GM12892 (cell line): ENCODE results near the gene LRMDA.

ENCODE experiments used
- POLR2A ChIP-seq: IDR thresholded peaks from 2 replicates; pipeline ENCODE4 v1.6.1; 2011; ENCODE audit warnings: low read depth, low read length, control low read depth
- POLR2AphosphoS5 ChIP-seq: IDR thresholded peaks from 2 replicates; pipeline ENCODE4 v1.6.1; 2011; ENCODE audit warnings: low read depth, low read length, control low read depth
- TAF1 ChIP-seq: IDR thresholded peaks from 2 replicates; pipeline ENCODE4 v1.6.1; 2011; ENCODE audit warnings: low read depth, mild to moderate bottlenecking, control low read depth, low read length, borderline replicate concordance

DNA sequence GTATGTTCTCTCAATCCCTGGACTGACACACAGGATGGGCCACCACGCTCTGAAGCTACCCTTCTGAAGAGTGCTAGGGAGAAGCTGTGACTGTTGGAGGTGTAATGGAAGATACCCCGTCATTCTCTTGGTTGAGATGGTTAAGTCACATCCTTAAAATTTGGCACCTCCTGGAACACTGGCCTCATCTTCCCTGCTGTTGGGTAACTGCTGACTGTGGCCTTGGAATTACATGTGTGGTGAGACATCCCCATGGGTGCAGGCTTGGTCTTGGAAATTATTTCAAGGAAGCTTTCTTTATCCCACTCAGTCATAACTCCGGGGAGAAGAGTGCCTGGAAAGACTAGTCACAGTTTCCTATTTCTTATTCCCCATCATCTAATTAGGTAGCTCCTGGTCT, 62.0 kb downstream of the LRMDA start:
- TF ChIP-seq POLR2A (no peak), TAF1 (no peak), POLR2AphosphoS5 (no peak)
